Uterus (tissue), 2 donors: ENCODE measurements around the gene PAPLN.

ENCODE experiments used
- POLR2A ChIP-seq, 2 donors: fragments of 450-650 bp; IDR thresholded peaks; one replicate each; pipeline ENCODE4 v1.6.1; 2016; ENCODE audit warnings: antibody characterized with exemption in 2 of 2, mild to moderate bottlenecking in 1 of 2, moderate library complexity in 1 of 2
- TF ChIP-seq, protein P1 (sequence below), 4 experiments: fragments of 200-600 bp in 2 of 4; fragments of 450-650 bp in 2 of 4; sonication (generic) in 2 of 4; IDR thresholded peaks; one replicate each; pipeline ENCODE4 v1.5.1; 2016 to 2019; ENCODE audit warnings: antibody characterized with exemption in 4 of 4, mild to moderate bottlenecking in 2 of 4, moderate library complexity in 1 of 4

DNA sequence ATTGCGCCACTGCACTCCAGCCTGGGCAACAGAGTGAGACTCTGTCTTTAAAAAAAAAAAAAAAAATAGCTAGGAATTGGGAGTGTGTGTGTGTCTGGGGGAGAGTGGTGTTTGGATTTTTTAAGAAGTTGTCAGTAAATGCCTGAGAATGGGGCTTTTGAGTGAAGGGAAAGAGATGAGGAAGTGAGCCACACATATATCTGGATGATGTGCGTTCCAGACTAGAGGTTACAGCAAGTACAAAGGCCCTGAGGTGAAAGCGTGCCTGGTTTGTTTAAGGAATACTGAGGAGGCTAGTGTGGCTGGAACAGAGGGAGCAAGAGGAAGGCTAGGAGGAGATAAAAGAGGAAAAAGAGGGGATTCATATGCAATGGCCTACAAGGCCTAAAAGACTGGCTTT lies 70.0 kb downstream of the PAPLN start:
- no peak for TF ChIP-seq POLR2A (IDR thresholded peaks at IDR 0.05)
- TF ChIP-seq, protein P1, sequence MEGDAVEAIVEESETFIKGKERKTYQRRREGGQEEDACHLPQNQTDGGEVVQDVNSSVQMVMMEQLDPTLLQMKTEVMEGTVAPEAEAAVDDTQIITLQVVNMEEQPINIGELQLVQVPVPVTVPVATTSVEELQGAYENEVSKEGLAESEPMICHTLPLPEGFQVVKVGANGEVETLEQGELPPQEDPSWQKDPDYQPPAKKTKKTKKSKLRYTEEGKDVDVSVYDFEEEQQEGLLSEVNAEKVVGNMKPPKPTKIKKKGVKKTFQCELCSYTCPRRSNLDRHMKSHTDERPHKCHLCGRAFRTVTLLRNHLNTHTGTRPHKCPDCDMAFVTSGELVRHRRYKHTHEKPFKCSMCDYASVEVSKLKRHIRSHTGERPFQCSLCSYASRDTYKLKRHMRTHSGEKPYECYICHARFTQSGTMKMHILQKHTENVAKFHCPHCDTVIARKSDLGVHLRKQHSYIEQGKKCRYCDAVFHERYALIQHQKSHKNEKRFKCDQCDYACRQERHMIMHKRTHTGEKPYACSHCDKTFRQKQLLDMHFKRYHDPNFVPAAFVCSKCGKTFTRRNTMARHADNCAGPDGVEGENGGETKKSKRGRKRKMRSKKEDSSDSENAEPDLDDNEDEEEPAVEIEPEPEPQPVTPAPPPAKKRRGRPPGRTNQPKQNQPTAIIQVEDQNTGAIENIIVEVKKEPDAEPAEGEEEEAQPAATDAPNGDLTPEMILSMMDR (IDR thresholded peaks at IDR 0.05), result no peak
